ENCODE results near the gene CAMP.
"Not testable (repeated sequence)": the region's sequence is repeated elsewhere in the genome, so short reads cannot be mapped to it uniquely, and the experiment has no call there.

GRCh38 chr3:48210534-48210933 is 12.8 kb upstream of the CAMP start:
- not testable (repeated sequence) for TF ChIP-seq CTCF (conservative IDR thresholded peaks at IDR 0.05); ZFX (IDR thresholded peaks at IDR 0.05)
